Left hindlimb (tissue), 1 donor: ENCODE results near the gene USP34.
"Not testable (repeated sequence)": the region's sequence is repeated elsewhere in the genome, so short reads cannot be mapped to it uniquely, and the experiment has no call there.

Experiments
- DNase-seq: peaks from one replicate; pipeline ENCODE4 v3.0.0-alpha.2; 2018

Gene USP34

GRCh38 chr2:61463769-61464475, 7.0 kb downstream of the USP34 start:
- DNase-seq: no peak

- no peak for DNase-seq
These were observed 9.5 kb downstream of the USP34 start for GRCh38 chr2:61461404-61461803.

DNA sequence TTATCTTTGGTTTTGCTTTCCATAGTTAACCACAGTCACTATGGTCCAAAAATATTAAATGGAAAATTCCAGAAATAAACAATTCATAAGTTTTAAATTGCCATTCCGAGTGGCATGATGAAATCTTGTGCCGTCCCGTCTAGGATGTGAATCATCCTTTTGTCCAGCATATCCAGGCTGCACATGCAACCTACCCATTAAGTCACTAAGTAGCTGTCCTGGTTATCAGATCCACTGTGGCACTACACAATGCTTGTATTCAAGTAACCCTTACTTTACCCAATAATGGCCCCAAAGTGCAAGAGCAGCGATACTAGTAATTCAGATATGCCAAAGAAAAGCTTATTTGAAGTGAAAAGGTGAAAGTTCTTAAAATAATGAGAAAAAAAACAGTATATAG, 10.7 kb downstream of the USP34 start:
- DNase-seq: no peak

DNA sequence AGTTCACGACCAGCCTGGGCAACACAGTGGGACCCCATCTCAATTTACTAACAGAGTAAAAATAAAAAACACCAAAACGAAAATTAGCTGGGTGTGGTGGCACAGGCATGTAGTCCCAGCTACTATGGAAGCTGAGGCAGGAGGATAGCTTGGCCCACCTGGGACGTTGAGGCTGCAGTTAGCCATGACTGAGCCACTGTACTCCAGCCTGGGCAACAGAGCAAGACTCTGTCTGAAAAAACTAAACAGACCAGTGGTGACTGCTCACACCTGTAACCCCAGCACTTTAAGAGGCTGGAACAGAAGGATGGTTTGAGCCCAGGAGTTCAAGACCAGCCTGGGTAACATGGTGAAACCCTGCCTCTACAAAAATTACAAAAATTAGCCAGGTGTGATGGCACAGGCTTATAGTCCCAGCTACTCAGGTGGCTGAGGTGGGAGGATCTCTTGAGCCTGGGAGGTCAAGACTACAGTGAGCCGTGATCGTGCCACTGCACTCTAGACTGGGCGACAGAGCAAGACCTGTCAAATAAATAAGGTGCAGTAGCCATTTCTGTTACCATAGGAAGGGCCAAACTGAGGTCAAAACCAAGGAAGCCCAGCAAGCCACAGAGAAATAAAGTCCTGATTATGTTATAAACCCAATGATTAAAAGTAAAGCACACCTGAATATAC, 14.0 kb downstream of the USP34 start:
- DNase-seq: no peak

DNA sequence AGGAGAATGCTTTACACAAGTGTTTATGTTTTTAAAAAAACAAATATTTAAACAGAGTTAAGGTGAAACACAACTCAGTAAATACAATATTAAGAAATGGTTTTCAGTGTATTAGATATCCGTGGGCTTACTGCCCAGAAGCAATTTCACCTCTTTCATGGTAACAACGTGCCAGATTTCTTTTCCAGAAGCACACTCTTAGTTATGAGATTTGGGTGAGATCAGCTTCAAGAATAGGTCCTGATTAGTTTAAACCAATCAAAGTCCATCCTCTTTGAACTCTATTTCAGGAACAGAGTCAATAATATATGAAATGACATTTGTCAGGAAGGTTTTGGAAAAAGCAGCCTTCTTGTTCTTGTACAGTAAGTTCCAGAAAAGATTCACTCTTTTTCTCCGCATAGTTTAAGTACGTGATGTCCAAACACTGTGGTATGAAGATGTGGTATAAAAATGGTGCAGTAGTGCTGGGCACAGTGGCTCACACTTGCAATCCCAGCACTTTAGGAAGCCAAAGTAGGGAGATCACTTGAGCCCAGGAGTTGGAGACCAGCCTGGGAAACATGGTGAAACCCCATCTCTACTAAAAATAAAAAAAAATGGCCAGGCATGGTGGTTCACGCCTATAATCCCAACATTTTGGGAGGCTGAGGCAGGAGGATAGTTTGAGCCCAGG, 14.7 kb downstream of the USP34 start:
- no peak for DNase-seq

GRCh38 chr2:61454972-61455371, 15.9 kb downstream of the USP34 start:
- DNase-seq: not testable (repeated sequence)

- DNase-seq: no peak
These were observed 16.5 kb downstream of the USP34 start for GRCh38 chr2:61454383-61454782.

DNA sequence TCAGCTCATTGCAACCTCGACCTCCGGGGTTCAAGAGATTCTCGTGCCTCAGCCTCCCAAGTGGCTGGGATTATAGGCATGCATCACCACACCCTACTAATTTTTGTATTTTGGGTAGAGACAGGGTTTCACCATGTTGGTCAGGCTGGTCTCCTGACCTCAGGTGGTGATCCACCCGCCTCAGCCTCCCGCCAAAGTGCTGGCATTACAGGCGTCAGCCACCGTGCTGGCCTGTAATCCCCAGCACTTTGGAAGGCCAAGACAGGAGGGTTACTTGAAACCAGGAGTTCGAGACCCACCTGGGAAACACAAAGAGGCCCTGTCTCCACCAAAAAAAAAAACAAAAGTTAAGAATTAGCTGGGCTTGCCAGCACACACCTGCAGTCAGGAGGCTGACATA, 18.5 kb downstream of the USP34 start:
- no peak for DNase-seq

- no peak for DNase-seq
These were observed 19.7 kb downstream of the USP34 start for GRCh38 chr2:61451178-61451577.

DNA sequence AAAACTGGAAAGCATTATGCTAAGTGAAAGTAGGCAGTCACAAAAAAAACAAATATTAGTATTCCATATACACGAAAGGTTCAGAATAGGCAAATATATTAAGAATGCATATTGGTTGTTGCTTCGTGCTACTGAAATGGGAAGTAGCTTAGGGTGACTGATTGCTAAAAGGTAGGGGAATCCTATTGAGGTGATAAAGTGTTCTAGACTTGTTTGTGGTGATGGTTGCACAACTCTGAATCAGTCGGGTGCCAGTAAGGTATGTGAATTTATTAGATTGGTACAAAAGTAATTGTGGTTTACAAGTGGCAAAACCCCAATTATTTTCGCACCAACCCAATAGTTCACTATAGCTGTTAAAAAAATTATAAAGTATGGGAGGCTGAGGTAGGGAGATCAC, 20.7 kb downstream of the USP34 start:
- no peak for DNase-seq

DNA sequence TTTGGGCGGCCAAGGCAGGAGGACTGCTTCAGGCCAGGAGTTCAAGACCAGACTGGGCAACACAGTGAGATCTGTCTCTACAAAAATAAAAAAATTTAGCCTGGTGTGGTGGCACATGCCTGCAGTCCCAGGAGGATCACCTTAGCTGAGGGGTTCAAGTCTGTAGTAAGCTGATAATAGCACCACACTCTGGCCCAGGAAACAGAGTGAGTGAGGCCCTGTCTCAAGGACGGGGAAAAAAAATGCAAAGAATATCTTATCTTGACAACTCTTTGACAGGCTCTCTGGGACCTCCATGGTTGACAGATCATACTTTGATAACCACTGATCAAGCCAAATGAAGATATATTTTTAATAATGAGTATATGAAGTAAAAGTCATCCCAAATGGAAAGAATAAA, 22.7 kb downstream of the USP34 start:
- DNase-seq: no peak

- DNase-seq: not testable (repeated sequence)
These were observed 23.9 kb downstream of the USP34 start for GRCh38 chr2:61446971-61447370.

GRCh38 chr2:61443342-61444041, 27.4 kb downstream of the USP34 start:
- DNase-seq: no peak

DNA sequence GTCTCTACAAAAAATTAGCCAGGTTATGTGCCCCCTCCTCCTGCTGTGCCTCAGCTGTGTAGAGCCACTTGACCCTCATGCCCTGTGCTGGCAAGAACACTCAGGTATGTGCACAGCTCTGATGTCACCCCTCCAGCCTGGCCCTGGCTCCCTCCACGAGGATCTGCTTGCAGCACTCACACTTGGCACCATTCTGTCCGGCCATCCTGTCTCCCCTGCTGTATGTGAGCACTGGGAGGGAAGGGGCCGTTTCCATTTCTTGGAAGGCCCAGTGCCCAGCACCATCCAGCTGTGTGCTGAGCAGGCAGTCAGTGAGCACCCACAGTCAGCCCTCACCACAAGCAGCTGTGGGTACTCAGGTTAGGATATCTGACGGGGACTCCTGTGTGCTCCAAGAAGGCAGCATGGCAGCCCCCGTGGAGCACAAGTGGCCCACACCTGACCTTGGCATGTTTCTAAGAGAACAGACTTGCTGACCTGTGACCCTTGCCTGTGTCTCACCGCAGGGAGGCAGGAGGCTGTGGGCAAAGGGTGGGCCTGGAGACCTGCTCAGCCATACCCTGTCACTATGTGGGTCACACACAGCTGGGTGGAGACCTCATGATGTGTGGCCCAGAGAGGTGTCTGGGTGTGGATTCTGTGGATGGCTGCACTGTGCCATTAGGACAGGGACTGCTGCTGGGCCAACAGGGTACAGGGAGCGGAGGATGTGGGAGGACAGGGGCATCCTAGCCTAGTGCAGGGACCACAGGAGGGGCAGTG, 31.5 kb downstream of the USP34 start:
- no peak for DNase-seq

GRCh38 chr2:61438670-61439069, 32.2 kb downstream of the USP34 start:
- no peak for DNase-seq

DNA sequence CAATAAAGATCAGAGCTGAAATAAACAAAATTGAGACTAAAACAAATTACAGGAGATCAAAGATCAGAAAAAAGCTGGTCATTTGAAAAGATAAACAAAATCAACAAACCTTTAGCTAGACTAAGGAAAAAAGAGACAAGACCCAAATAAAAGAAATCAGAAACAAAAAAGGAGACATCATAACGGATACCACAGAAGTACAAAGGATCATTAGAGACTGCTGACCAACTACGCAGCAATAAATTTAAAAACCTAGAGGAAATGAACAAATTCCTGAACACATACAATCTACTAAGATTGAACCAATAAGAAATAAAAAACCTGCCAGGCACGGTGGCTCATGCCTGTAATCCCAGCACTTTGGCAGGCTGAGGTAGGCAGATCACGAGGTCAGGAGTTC, 33.7 kb downstream of the USP34 start:
- DNase-seq: no peak

DNA sequence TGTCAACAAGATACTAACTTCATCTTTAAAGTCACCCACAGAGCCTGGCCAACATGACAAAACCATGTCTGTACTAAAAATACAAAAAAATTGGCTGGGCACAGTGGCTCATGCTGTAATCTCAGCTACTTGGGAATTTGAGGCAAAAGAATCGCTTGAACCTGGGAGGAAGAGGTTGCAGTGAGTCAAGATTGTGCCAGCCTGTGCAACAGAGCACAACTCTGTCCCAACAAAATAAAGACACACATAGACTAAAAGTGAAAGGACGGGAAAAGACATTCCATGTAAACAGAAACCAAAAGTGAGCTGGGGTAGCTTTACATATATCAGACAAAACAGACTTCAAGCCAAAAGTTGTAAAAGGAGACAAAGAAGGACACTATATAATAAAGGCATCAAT, 34.8 kb downstream of the USP34 start:
- no peak for DNase-seq

- no peak for DNase-seq
These were observed 35.6 kb downstream of the USP34 start for GRCh38 chr2:61435291-61435690.

- no peak for DNase-seq
These were observed 36.6 kb downstream of the USP34 start for GRCh38 chr2:61434314-61434713.

GRCh38 chr2:61433606-61434005, 37.3 kb downstream of the USP34 start:
- DNase-seq: no peak

GRCh38 chr2:61432990-61433389, 37.9 kb downstream of the USP34 start:
- DNase-seq: no peak

- DNase-seq: no peak
These were observed 39.5 kb downstream of the USP34 start for GRCh38 chr2:61431345-61431744.
